ENCODE results near the gene EPHA2.

The EPHA2 gene

GRCh38 chr1:16183765-16184556 lies 28.1 kb upstream of the EPHA2 start:
- POLR2A ChIA-PET, result no interaction called here
- Histone ChIP-seq H3K36me3 (ENCODE audit: control insufficient read depth in 4 of 4, insufficient read depth in 4 of 4, low read length in 3 of 4) (no peaks in the 10 kb centered on the region), H3K4me1 (ENCODE audit: control extremely low read depth in 1 of 4, control insufficient read depth in 4 of 4, insufficient read depth in 4 of 4, low read length in 3 of 4) (peaks cover 0 to 1% (median 0%) of the 10 kb centered on the region in 4 experiments), H3K4me3 (ENCODE audit: control insufficient read depth in 1 of 7, extremely low read depth in 1 of 7, insufficient read depth in 4 of 7, low read depth in 2 of 7, low read length in 6 of 7) (no peak overlapping the region), H3K27ac (ENCODE audit: insufficient read depth in 1 of 2, low read depth in 1 of 2, low read length in 2 of 2, poor library complexity in 1 of 2, severe bottlenecking in 2 of 2) (no peak overlapping the region), H3K9me3 (ENCODE audit: control extremely low read depth in 1 of 5, control insufficient read depth in 4 of 5, insufficient read depth in 2 of 5, low read depth in 1 of 5, low read length in 4 of 5) (no peaks in the 10 kb centered on the region), H3K27me3 (replicated peaks in 2 of 5; ENCODE audit: control insufficient read depth in 4 of 5, insufficient read depth in 5 of 5, low read length in 4 of 5) (peaks cover 0 to under 1% (median 0%) of the 10 kb centered on the region in 5 experiments)
- WGBS (ENCODE audit: insufficient coverage), result 92% methylated on average over 15 of the region's 19 CpGs
- DNase-seq, result no peak
- CTCF ChIA-PET, result interaction anchor here (1.5 to 14.0 kb wide), 2 partner anchors 61 to 106 kb away, joined by 3 to 356 read pairs; partner anchors contain the start of gene FAM131C

- ChIA-PET CTCF (interaction anchor here (1.5 to 14.0 kb wide), 2 partner anchors 61 to 105 kb away, joined by 3 to 356 read pairs; partner anchors contain the start of gene FAM131C), POLR2A (interaction anchor here (1.2 kb wide), 1 partner anchor 18 kb away, joined by 3 read pairs; no protein-coding TSS in a partner anchor)
- Histone ChIP-seq H3K36me3 (ENCODE audit: control insufficient read depth in 4 of 4, insufficient read depth in 4 of 4, low read length in 3 of 4) (no peaks in the 10 kb centered on the region), H3K4me1 (ENCODE audit: control extremely low read depth in 1 of 4, control insufficient read depth in 4 of 4, insufficient read depth in 4 of 4, low read length in 3 of 4) (peaks cover 0 to 1% (median 0%) of the 10 kb centered on the region in 4 experiments), H3K9me3 (ENCODE audit: control extremely low read depth in 1 of 5, control insufficient read depth in 4 of 5, insufficient read depth in 2 of 5, low read depth in 1 of 5, low read length in 4 of 5) (no peaks in the 10 kb centered on the region), H3K27me3 (replicated peaks in 2 of 5; ENCODE audit: control insufficient read depth in 4 of 5, insufficient read depth in 5 of 5, low read length in 4 of 5) (no peaks in the 10 kb centered on the region), H3K27ac (ENCODE audit: insufficient read depth in 1 of 2, low read depth in 1 of 2, low read length in 2 of 2, poor library complexity in 1 of 2, severe bottlenecking in 2 of 2) (no peak overlapping the region), H3K4me3 (ENCODE audit: control insufficient read depth in 1 of 7, extremely low read depth in 1 of 7, insufficient read depth in 4 of 7, low read depth in 2 of 7, low read length in 6 of 7) (no peak overlapping the region)
- no peak for DNase-seq
- 92% methylated on average over 6 of the region's 13 CpGs for WGBS (ENCODE audit: insufficient coverage)
These were observed 27.3 kb upstream of the EPHA2 start for GRCh38 chr1:16183179-16183578.

GRCh38 chr1:16181887-16182719 lies 26.2 kb upstream of the EPHA2 start:
- H3K4me1 ChIP-seq (ENCODE audit: control extremely low read depth in 1 of 4, control insufficient read depth in 4 of 4, insufficient read depth in 4 of 4, low read length in 3 of 4), result peaks cover 0 to 4% (median 0%) of the 10 kb centered on the region in 4 experiments
- H3K27ac ChIP-seq (ENCODE audit: insufficient read depth in 1 of 2, low read depth in 1 of 2, low read length in 2 of 2, poor library complexity in 1 of 2, severe bottlenecking in 2 of 2), result no peak overlapping the region
- H3K27me3 ChIP-seq (replicated peaks in 2 of 5; ENCODE audit: control insufficient read depth in 4 of 5, insufficient read depth in 5 of 5, low read length in 4 of 5), result no peaks in the 10 kb centered on the region
- H3K9me3 ChIP-seq (ENCODE audit: control extremely low read depth in 1 of 5, control insufficient read depth in 4 of 5, insufficient read depth in 2 of 5, low read depth in 1 of 5, low read length in 4 of 5), result no peaks in the 10 kb centered on the region
- H3K4me3 ChIP-seq (ENCODE audit: control insufficient read depth in 1 of 7, extremely low read depth in 1 of 7, insufficient read depth in 4 of 7, low read depth in 2 of 7, low read length in 6 of 7), result no peak overlapping the region
- ChIA-PET CTCF (interaction anchor here (0.6 to 14.0 kb wide), 4 partner anchors 43 to 1394 kb away, joined by 3 to 356 read pairs (median 4); partner anchors contain the start of gene FAM131C), POLR2A (interaction anchor here (1.2 kb wide), 1 partner anchor 17 kb away, joined by 3 read pairs; no protein-coding TSS in a partner anchor)
- H3K36me3 ChIP-seq (ENCODE audit: control insufficient read depth in 4 of 4, insufficient read depth in 4 of 4, low read length in 3 of 4), result no peaks in the 10 kb centered on the region
- no peak for DNase-seq
- WGBS (ENCODE audit: insufficient coverage), result 76% methylated on average over 12 of the region's 18 CpGs

- CTCF ChIA-PET, result interaction anchor here (0.7 to 14.0 kb wide), 4 partner anchors 18 to 170 kb away, joined by 3 to 356 read pairs (median 4); partner anchors contain the start of gene FAM131C
These were observed 24.5 kb upstream of the EPHA2 start for GRCh38 chr1:16180291-16180824.

GRCh38 chr1:16178596-16179497 lies 23.0 kb upstream of the EPHA2 start:
- Histone ChIP-seq H3K27me3 (replicated peaks in 2 of 5; ENCODE audit: control insufficient read depth in 4 of 5, insufficient read depth in 5 of 5, low read length in 4 of 5) (no peaks in the 10 kb centered on the region), H3K9me3 (ENCODE audit: control extremely low read depth in 1 of 5, control insufficient read depth in 4 of 5, insufficient read depth in 2 of 5, low read depth in 1 of 5, low read length in 4 of 5) (no peaks in the 10 kb centered on the region), H3K27ac (ENCODE audit: insufficient read depth in 1 of 2, low read depth in 1 of 2, low read length in 2 of 2, poor library complexity in 1 of 2, severe bottlenecking in 2 of 2) (no peak overlapping the region), H3K4me1 (ENCODE audit: control extremely low read depth in 1 of 4, control insufficient read depth in 4 of 4, insufficient read depth in 4 of 4, low read length in 3 of 4) (peaks cover 0 to 36% (median 17%) of the 10 kb centered on the region in 4 experiments), H3K4me3 (ENCODE audit: control insufficient read depth in 1 of 7, extremely low read depth in 1 of 7, insufficient read depth in 4 of 7, low read depth in 2 of 7, low read length in 6 of 7) (no peak overlapping the region), H3K36me3 (ENCODE audit: control insufficient read depth in 4 of 4, insufficient read depth in 4 of 4, low read length in 3 of 4) (no peaks in the 10 kb centered on the region)
- ChIA-PET POLR2A (no interaction called here), CTCF (interaction anchor here (1.2 to 1.4 kb wide), 3 partner anchors 32 to 100 kb away, joined by 3 read pairs; no protein-coding TSS in a partner anchor)
- WGBS (ENCODE audit: insufficient coverage), result 95% methylated on average over 17 of the region's 19 CpGs
- no peak for DNase-seq

More at GRCh38 chr1:16180291-16180824, 24.5 kb upstream of the EPHA2 start:
- Histone ChIP-seq H3K27ac (ENCODE audit: insufficient read depth in 1 of 2, low read depth in 1 of 2, low read length in 2 of 2, poor library complexity in 1 of 2, severe bottlenecking in 2 of 2) (no peak overlapping the region), H3K27me3 (replicated peaks in 2 of 5; ENCODE audit: control insufficient read depth in 4 of 5, insufficient read depth in 5 of 5, low read length in 4 of 5) (no peaks in the 10 kb centered on the region), H3K36me3 (ENCODE audit: control insufficient read depth in 4 of 4, insufficient read depth in 4 of 4, low read length in 3 of 4) (no peaks in the 10 kb centered on the region), H3K4me1 (ENCODE audit: control extremely low read depth in 1 of 4, control insufficient read depth in 4 of 4, insufficient read depth in 4 of 4, low read length in 3 of 4) (peaks cover 0 to 21% (median 8%) of the 10 kb centered on the region in 4 experiments), H3K9me3 (ENCODE audit: control extremely low read depth in 1 of 5, control insufficient read depth in 4 of 5, insufficient read depth in 2 of 5, low read depth in 1 of 5, low read length in 4 of 5) (no peaks in the 10 kb centered on the region), H3K4me3 (ENCODE audit: control insufficient read depth in 1 of 7, extremely low read depth in 1 of 7, insufficient read depth in 4 of 7, low read depth in 2 of 7, low read length in 6 of 7) (no peak overlapping the region)
- no peak for DNase-seq
- POLR2A ChIA-PET, result no interaction called here
- WGBS (ENCODE audit: insufficient coverage), result 94% methylated on average over 7 of the region's 13 CpGs

- 100% methylated on average over 3 of the region's 4 CpGs for WGBS (ENCODE audit: insufficient coverage)
- H3K4me1 ChIP-seq (ENCODE audit: control extremely low read depth in 1 of 4, control insufficient read depth in 4 of 4, insufficient read depth in 4 of 4, low read length in 3 of 4), result peaks cover 0 to 48% (median 28%) of the 10 kb centered on the region in 4 experiments
- no peak for DNase-seq
- CTCF ChIA-PET, result no interaction called here
- H3K27ac ChIP-seq (ENCODE audit: insufficient read depth in 1 of 2, low read depth in 1 of 2, low read length in 2 of 2, poor library complexity in 1 of 2, severe bottlenecking in 2 of 2), result no peak overlapping the region
- POLR2A ChIA-PET, result no interaction called here
- H3K36me3 ChIP-seq (ENCODE audit: control insufficient read depth in 4 of 4, insufficient read depth in 4 of 4, low read length in 3 of 4), result no peaks in the 10 kb centered on the region
- no peaks in the 10 kb centered on the region for H3K27me3 ChIP-seq (replicated peaks in 2 of 5; ENCODE audit: control insufficient read depth in 4 of 5, insufficient read depth in 5 of 5, low read length in 4 of 5)
- H3K4me3 ChIP-seq (ENCODE audit: control insufficient read depth in 1 of 7, extremely low read depth in 1 of 7, insufficient read depth in 4 of 7, low read depth in 2 of 7, low read length in 6 of 7), result no peak overlapping the region
- H3K9me3 ChIP-seq (ENCODE audit: control extremely low read depth in 1 of 5, control insufficient read depth in 4 of 5, insufficient read depth in 2 of 5, low read depth in 1 of 5, low read length in 4 of 5), result no peaks in the 10 kb centered on the region
These were observed 21.4 kb upstream of the EPHA2 start for GRCh38 chr1:16177306-16177705.
